ENCODE results near the gene SPECC1L.
"Not testable (repeated sequence)": the region's sequence is repeated elsewhere in the genome, so short reads cannot be mapped to it uniquely, and the experiment has no call there.

DNA sequence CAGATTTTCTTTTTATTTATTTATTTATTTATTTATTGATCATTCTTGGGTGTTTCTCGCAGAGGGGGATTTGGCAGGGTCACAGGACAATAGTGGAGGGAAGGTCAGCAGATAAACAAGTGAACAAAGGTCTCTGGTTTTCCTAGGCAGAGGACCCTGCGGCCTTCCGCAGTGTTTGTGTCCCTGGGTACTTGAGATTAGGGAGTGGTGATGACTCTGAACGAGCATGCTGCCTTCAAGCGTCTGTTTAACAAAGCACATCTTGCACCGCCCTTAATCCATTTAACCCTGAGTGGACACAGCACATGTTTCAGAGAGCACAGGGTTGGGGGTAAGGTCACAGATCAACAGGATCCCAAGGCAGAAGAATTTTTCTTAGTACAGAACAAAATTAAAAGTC lies 45.6 kb downstream of the SPECC1L start:
- TF ChIP-seq, protein P1, sequence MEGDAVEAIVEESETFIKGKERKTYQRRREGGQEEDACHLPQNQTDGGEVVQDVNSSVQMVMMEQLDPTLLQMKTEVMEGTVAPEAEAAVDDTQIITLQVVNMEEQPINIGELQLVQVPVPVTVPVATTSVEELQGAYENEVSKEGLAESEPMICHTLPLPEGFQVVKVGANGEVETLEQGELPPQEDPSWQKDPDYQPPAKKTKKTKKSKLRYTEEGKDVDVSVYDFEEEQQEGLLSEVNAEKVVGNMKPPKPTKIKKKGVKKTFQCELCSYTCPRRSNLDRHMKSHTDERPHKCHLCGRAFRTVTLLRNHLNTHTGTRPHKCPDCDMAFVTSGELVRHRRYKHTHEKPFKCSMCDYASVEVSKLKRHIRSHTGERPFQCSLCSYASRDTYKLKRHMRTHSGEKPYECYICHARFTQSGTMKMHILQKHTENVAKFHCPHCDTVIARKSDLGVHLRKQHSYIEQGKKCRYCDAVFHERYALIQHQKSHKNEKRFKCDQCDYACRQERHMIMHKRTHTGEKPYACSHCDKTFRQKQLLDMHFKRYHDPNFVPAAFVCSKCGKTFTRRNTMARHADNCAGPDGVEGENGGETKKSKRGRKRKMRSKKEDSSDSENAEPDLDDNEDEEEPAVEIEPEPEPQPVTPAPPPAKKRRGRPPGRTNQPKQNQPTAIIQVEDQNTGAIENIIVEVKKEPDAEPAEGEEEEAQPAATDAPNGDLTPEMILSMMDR (IDR thresholded peaks at IDR 0.05): not testable (repeated sequence)
- not testable (repeated sequence) for TF ChIP-seq POLR2AphosphoS5, POLR2A (IDR thresholded peaks at IDR 0.05)

All from stomach (tissue), 4 donors.